D341Med (cell line): ENCODE data around the gene PIEZO1.

Experiments used
- DNase-seq: peaks from one replicate; pipeline ENCODE4 v3.0.0; 2012; ENCODE audit warnings: low spot score

The PIEZO1 gene

DNA sequence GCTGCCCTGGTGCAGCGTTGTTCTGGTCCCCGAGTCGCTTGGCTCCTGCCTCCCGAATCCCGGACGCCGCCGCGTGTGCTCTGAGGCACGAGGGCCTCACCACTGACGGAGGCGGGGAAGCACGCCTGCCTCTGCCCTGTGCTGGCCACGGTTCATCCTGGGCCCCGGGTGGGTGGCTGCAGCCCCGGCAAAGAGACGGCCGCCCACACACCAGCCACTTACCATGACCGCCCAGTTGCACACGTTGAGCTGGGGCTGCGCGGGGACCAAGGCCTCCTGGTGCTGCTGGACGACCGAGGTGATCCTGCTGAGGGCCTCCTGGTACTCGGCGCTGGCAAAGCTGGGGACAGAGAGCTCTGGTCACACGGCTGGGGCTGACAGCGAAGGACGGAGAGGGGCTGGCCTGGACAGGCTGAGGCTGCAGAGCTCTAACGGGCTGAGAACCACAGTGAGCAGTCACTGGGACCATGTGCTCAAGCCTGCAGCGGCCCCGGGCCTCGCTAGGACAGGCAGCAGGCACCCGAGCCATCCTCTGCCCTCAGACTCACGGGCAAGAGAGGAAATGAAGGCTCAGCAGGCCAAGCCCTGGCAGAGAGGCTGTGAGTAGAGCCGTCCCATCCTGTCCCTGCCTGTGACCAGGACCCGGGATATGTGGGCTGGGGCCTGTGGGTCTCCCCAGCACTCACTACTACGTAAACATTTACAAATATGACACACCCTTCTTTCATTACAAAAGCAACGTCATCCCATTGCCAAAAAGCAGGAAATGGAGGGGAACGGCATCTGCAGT lies 33.0 kb upstream of the PIEZO1 start:
- no peak for DNase-seq

DNA sequence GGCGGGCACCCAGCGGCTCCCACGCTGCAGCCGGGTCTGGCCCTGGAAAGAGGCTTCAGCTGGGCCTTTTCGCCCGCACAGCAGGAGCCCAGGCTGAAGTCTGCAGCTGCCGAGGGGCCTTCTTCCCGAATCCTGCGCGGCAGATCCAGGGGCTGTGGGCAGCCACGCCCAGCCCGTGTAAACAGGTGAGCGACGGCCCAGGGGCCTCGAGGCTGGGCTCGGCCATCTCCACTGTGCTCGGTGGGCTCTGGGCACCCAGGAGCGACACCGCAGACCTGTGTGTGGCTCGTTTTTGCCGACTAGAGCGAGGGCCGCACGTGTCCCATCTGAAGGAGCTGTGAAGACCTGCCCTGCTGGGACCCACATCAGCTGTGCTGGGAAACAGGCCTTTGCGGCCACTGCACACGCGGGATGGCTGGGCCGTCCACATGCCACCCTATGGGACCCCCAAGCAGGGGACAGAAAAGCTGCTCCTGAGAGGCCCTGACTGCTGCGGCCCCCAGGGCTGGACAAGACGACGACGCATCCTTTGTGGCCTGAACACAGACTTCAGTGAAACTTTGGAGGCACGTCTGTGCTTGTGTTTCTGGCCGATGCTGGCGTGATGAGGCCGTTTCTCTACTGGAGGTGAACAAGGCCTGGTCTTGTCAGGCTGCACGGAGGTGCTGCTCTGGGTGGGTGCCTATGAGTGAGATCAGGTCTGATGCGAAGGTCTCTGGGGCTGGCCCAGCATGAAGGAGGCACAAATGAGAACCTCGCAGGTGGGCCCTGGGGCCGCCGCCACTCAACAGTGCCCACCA lies 31.9 kb upstream of the PIEZO1 start:
- no peak for DNase-seq

DNA sequence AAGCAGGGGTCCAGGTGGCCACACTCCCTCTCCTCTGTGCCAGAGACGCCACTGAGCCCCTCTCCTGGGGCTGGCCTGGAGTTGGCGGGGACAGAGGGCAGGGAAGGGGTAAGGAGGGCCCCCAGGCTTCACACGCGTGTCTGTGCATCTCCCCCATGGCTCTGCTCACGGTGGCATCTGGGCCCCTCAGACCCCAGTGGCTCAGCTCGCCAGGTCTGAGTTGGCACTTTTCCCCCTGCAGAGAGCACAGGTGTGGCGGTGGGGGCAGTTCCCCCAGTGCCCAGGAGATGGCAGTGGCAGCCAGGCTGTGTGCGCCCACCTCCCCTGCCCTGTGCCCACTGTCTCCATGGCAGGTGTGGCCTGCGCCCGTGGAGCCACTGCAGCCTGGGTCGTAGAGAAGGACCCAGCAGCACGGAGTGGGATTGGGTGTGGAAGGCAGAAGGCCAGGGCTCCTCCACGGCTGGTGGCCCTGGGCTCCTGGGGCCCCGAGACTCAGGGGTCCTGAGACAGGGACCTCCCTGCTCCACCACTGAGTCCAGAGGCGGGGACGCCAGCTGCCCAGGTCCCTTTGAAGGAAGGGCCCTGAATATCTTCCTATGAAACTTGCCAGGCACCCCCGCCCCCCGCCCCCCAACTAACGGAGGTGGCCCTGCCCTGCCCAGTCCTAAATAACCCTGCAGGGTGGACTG lies 31.0 kb upstream of the PIEZO1 start:
- peak; percentile 83 for DNase-seq

DNA sequence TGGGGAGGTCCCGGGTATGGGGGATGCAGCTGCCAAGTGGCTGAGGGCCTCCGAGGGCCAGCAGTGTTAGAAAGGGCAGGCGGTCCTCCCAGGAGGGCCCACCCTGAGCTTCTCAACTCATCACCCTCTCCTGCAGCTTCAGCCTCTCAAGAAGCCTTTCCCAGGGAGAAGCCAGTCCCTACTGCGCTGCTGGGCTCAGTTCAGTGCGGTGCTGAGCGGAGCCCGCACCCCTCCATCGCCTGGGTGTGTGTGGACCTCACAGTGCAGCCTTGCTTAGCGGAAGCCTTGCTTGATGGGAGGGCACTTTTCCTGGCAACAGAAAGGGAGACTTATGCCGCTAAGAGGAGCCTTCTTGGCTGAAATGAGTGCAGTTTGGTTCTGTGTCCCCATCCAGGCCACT lies 30.2 kb upstream of the PIEZO1 start:
- DNase-seq = no peak

DNA sequence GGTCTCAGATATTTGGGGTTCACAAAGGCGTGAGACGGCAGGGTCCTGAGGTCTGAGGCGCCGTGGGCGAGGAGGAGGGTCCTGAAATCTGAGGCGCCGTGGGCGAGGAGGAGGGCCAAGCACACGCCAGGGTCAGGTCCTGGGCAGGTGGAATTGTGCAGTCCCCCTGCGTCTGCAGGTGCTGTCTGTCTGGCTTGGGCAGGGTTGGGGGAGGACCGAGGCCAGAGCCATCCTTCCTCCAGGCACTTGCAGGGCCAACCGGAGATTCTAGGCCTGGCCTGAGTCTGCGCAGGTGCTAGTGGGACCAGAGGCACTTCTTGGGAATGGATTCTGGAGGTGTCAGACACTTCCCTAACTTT lies 29.1 kb upstream of the PIEZO1 start:
- DNase-seq = no peak

DNA sequence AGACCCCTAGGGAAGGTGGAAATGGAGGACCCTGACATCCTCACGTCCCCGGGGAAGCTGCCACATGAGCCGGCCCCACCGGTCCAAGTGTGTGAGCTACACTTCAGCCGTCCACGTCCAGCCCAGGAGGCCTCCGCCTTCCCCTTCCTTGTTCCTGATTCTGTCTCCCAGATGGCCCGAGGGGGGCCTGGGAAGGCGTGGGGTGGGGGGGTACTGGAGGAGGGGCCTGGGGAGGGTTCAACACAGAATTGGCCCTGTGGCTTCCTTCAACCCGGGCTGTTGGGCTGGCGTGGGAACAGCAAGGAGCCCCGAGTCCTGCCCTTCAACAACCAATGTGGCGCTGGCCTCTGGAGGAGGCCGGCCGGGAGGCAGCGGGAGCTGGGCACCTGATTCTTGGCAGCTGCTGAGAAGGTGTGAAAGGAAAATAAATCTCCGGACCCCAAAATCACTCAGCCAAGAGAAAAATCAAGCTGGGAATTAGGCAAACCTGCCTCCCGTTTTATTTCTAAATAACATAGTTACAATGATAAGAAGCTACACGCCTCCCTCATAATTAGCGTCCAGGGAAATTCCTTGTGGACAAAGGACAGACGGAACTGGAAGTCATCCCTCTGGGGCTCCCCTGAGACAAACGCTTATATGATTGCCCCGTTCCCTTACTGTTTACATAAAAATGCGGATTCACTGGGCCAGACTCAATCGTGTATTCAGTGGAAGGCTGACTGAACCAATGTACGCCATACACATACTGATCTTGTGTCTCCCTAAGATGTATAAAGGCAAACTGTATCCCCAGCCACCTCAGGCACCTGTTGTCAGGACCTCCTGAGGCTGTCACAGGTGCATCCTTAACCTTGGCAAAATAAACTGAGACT lies 28.5 kb upstream of the PIEZO1 start:
- DNase-seq = no peak

DNA sequence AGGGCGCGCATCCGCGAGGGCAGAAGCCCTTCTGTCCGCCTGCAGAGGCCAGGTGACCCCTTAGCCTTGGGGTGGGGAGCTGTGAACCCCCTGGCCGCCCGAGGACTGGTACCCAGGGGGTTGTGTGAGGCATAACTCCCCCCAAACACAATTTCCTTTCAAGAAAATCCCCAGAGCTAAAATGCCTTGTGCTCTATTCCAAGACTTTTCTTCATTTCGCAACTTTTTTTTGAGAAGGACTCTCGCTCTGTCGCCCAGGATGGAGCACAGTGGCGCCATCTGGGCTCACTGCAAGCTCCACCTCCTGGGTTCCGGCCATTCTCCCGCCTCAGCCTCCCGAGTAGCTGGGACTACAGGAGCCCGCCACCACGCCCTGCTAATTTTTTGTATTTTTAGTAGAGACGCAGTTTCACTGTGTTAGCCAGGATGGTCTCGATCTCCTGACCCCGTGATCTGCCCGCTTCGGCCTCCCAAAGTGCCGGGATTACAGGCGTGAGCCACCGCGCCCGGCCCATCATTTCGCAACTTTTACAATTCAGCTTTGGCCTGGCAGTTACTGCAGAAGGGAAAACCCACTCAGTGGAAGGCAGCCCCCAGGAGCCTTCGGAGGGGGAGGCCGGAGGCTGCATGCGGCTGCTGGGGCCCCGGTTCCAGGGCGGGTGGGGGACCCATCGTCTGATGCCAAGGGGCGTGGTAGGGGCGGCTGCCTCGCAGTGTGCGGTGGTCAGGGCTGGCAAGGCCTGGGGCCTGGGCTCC lies 27.7 kb upstream of the PIEZO1 start:
- no peak for DNase-seq

DNA sequence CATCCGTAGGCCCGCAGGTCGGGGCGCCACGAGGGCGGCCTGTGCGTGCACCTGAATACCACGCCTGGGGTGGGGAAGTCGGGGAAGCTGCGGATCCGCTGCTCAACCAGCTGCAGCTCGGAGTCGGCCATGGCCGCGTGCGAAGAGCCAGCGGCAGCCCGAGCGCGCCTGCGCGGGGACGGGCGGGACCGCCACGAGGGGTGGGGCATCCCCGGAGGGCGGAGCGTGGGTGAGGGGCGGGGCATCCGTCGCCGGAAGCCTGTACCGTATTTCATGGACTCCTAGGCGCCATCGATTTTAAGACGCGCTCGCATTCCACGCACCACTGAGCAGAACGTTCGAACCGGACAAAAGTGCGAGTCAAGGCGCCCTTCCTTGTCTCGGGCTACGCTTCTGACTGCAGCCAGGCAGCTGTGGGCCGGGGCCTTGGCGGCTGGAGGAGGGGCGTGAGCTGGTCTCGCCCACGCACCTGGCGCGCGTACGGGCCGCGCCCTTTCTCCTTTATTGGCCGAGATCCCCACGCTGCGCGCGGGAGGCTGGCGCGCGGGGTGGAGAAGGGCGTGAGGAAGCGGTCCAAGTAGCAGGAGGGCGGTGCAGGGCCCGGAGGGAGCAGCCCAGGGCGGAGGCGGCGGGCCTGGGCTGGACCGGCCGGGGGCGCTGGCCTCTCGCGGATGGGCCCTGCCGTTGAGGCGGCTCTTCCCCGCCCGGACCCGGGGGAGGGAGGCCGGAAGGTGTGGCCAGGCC lies 26.9 kb upstream of the PIEZO1 start, which contains the start of gene APRT:
TSS of gene APRT (minus strand) at position 160 of the 744 bp plus-strand sequence. CDS start at position 131, 29 bp downstream.
- peak; percentile 98 for DNase-seq

DNA sequence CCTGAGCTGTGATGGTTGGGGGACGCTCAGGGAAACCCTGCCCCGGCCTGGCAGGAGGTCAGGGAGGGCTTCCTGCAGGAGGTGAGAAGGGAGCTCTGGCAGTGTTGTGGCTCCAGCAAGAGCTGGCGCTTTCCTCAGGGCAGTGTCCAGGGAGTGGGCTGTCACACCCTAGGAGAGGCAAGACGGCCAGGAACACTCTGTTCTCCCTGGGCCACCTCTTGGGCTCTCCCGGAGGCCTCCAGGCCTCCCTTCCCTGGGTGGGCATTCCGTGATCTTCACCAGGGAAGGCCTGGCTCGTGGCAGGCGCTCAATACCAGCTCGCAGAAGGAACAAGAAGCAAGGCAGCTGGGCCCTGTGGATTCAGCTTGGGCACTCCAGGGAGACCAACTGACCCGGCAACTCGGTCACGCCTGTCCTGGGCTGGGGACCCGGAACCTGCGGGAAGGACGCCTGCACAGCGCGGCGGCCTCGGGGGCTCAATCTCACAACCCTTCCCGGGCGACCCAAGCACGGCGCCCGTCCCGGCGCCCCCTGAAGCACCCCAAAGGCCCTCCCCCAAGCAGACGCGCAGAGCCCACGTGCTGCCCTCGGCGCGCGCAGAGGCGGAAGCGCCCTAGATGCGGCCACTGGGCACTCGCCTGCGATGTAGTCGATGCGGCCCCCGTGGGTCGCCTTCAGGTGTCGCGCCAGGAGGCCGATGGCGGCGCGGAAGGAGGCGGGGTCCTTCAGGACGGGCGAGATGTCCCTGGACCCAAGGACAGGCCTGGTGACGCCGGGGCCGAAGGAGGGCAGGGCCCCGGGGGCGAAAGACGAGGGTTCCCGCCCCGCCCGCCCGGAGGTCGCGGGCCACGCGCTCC lies 26.1 kb upstream of the PIEZO1 start:
- DNase-seq = peak; percentile 81

DNA sequence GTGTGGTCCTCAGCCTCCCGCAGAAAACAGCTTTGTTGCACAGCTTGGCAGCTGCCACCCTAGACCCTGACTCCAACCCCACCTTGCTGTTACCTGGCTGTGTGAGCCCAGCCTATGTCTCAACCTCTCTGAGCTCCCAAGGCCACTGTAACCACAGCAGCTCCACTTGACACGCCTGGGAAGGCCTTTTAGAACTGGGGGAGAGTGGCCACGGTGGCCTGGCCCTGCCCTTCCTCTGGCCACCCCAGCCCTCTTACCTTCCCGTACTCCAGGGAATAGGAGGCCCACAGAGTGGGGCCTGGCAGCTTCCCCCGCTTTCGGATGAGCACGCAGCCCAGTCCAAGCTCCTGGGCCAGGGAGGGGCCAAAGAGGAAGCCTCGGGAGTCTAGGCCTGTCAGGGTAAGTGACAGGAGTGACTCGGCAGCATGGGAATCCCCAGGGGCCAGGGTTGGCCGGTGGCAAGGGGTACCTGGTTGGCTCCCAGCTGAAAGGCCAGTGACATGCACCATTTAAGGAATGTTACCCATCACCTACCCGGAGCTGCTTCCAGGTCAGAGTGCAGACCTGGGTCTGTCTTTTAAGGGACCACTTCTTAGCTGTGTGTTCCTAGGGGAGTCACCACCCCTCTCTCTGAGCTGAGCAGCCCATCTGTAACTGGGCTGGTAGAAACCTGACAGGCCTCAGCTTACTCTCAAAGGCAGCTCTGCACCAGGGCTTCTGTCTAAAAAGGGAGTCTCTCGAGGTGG lies 25.3 kb upstream of the PIEZO1 start:
- no peak for DNase-seq

DNA sequence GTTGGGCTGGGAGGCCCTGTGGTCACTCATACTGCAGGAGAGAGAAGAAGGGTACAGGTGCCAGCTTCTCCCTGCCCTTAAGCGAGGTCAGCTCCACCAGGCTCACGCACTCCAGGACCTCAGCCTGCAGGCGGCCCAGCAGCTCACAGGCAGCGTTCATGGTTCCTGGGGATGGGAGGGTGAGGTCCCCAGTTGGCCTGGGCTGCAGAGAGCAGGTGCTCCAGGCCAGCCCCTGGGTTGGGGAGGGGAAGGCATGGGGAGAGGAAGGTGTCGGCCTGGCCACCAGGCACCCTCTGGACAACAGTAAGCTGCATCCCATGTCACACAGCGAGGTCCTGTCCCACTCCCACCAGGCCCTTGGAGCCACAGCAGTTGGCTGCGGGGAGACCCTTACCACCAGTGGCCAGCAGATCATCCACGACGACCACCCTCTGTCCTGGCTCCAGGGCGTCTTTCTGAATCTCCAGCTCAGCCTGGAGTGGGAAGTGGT lies 24.7 kb upstream of the PIEZO1 start:
- no peak for DNase-seq

DNA sequence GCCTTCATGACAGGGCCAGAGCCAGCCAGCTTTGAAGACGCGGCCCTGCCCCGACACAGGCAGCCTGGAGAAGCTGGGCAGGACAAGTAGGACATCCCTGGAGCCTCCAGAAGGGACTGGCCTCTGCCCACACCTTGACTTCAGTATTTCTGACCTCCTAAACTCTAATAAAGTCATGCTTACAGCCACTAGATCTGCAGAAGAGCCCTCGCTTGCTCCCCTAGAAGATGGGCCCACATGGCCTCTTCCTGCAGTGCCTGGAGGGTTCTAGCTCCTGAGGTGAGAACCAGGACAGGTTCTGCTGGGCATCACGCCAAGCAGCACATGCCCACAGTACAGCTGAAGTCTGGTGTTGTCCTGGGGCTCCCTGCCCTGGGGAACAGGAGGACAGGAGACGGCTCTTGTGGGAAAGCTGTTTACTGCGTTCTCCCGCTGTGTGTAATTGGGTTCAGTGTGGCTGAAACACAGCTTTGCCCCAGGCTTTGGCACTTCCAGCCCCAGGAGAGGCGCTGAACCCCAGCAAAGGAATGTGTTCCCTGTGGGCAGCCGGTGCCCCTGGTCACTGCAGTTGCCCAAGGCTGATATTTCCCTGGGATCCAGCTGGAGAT lies 24.2 kb upstream of the PIEZO1 start:
- DNase-seq = no peak

DNA sequence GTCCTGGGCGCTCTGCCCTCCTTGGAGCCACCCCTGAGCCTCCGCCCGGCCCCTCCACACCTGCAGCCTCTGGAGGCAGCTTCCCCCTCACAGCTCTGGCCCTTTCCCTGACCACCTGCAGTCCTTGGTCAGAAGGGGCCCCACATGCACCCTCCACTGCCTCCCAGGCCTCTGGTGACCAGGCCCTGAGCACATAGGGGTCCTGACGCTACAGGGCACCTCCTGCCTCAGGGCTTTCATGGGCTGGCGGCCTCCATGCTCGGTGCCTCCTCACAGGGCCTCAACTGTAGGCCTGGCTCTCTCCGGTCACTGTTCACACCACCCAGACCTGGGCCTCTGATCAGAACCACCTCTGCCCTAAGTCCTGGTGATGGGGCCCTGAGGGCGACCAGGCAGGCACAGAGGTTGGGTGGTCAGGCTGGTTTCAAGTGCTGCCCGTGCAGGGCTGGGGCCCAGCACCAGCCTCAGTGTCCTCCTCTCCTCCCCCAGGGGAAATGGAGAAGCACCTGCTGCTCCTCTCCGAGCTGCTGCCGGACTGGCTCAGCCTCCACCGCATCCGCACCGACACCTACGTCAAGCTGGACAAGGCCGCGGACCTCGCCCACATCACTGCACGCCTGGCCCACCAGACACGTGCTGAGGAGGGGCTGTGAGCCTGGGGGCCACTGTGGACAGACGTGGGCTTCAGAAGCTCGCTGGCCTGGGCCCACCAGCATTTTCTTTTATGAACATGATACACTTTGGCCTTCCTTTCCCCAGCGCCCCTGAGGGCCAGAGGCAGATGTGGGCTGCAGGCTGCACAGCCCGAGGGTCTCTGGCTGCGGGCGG lies 22.8 kb upstream of the PIEZO1 start:
- no peak for DNase-seq

DNA sequence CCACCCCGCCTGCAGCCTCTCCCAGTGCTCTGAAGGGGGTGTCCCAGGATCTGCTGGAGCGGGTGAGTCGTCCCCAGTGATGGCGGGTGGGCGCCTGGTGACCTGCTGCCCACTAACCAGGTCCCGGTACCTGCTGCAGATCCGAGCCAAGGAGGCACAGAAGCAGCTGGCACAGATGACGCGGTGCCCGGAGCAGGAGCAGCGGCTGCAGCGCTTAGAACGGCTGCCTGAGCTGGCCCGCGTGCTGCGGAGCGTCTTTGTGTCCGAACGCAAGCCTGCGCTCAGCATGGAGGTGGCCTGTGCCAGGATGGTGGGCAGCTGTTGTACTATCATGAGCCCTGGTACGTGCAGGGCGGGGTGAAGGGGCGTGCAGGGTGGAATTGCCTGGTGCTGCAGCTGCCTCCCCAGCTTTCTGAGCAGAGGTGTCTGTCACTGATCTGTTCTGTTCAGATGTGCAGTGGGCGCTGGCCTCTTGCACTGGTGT lies 22.2 kb upstream of the PIEZO1 start:
- DNase-seq = no peak

DNA sequence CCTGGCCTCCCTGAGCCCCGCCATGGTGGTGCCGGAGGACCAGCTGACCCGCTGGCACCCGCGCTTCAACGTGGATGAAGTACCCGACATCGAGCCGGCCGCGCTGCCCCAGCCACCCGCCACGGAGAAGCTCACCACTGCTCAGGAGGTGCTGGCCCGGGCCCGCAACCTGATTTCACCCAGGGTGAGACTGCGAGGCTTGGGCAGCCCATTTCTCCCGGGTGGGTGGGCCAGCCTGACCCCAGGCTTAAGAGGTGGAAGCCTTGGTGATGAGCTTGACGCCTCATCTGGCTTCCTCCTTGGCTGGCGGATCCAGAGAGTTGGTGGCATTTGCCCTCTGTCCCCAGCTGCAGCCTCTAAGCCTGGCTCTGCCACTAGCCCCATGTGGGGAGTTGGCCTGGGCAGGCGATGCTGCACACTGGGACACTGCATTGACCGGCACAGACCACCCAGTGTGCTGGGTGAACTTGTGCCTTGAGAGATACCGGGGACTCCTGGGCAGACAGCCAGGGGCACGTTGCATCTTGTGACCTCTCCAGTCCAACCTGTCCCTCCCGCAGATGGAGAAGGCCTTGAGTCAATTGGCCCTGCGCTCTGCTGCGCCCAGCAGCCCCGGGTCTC lies 21.6 kb upstream of the PIEZO1 start:
- DNase-seq = no peak

DNA sequence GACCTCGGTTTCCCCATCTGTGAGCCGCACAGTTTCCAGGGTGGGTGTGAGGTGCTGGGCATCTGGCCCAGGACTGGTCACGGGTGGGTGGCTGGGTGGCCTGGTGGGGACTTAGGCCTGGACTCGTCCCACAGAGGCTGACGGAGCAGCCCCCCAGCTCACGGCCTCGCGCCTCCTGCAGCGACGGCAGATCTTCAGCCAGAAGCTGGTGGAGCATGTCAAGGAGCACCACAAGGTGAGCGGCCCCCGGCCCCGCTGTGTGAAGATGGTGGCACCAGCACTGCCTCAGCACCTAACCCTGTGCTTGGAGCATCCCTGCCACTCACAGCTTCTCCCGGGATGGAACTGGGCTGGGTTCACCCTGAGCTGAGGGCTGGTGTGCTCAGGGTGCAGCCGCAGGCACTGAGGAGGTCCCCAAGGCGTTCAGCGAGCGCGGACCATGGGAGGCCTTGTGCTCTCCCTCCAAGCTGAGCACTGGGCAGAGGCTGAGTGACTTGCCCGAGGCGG lies 20.9 kb upstream of the PIEZO1 start:
- no peak for DNase-seq
